HEK293T (cell line): ENCODE measurements around the gene RGSL1.

Experiments
- BHLHE40 ChIP-seq: fragments of 450-650 bp; IDR thresholded peaks from 2 replicates; pipeline ENCODE4 v1.6.1; 2016; ENCODE audit warnings: mild to moderate bottlenecking, moderate library complexity, borderline replicate concordance
- CTBP1 ChIP-seq: fragments of 450-650 bp; IDR thresholded peaks from 2 replicates; pipeline ENCODE4 v1.6.1; 2016; ENCODE audit warnings: borderline replicate concordance
- FOXA1 ChIP-seq: fragments of 450-650 bp; IDR thresholded peaks from 2 replicates; pipeline ENCODE4 v1.6.1; 2016; ENCODE audit warnings: mild to moderate bottlenecking
- FOXM1 ChIP-seq: fragments of 450-650 bp; IDR thresholded peaks from 2 replicates; pipeline ENCODE4 v1.6.1; 2017; ENCODE audit warnings: mild to moderate bottlenecking, borderline replicate concordance
- HDGF ChIP-seq: fragments of 450-650 bp; IDR thresholded peaks from 2 replicates; pipeline ENCODE4 v1.6.1; 2017; ENCODE audit warnings: antibody characterized with exemption, borderline replicate concordance
- LEF1 ChIP-seq: fragments of 450-650 bp; IDR thresholded peaks from 2 replicates; pipeline ENCODE4 v1.6.1; 2017; ENCODE audit warnings: mild to moderate bottlenecking, borderline replicate concordance
- NFRKB ChIP-seq: fragments of 450-650 bp; IDR thresholded peaks from 2 replicates; pipeline ENCODE4 v1.6.1; 2016; ENCODE audit warnings: mild to moderate bottlenecking, moderate library complexity
- PKNOX1 ChIP-seq: fragments of 450-650 bp; IDR thresholded peaks from 2 replicates; pipeline ENCODE4 v1.6.1; 2016
- SP1 ChIP-seq: fragments of 450-650 bp; IDR thresholded peaks from 2 replicates; pipeline ENCODE4 v1.6.1; 2017
- SUZ12 ChIP-seq: fragments of 450-650 bp; IDR thresholded peaks from 2 replicates; pipeline ENCODE4 v1.6.1; 2016; ENCODE audit warnings: mild to moderate bottlenecking

- TF ChIP-seq FOXM1, result no peak
- TF ChIP-seq NFRKB, result no peak
- TF ChIP-seq CTBP1, result no peak
- TF ChIP-seq SP1, result no peak
- no peak for TF ChIP-seq FOXA1
- no peak for TF ChIP-seq LEF1
- TF ChIP-seq SUZ12, result no peak
- TF ChIP-seq BHLHE40, result no peak
- no peak for TF ChIP-seq HDGF
- TF ChIP-seq PKNOX1, result no peak
Measured at GRCh38 chr1:182586380-182586779, 136.4 kb downstream of the RGSL1 start.
